Measurements from ENCODE around the gene OR4M1. TPM values are rescaled to one million over a fixed set of nuclear protein-coding genes. Genes with fewer than 3 reads are reported as not detected.

Gene OR4M1
- total and polyA plus RNA-seq, 2 donors (not counting 1 experiment from before 2014, with no cell fraction given), result not detected

- WGBS (ENCODE audit: insufficient coverage), result 85% methylated on average over 4 of the region's 5 CpGs
- no peaks in the 10 kb centered on the region for H3K27me3 Mint-ChIP-seq
- CTCF ChIA-PET, result no interaction called here
Measured at GRCh38 chr14:19799880-19800279, 26.6 kb downstream of the OR4M1 start.

More at GRCh38 chr14:19799880-19800279, 26.6 kb downstream of the OR4M1 start:
- no peak overlapping the region for H2AFZ ChIP-seq (ENCODE audit: insufficient read depth, low read depth, low read length, poor library complexity, severe bottlenecking)
- H3K79me2 ChIP-seq (ENCODE audit: control insufficient read depth, insufficient read depth, low read length), result no peaks in the 10 kb centered on the region
- TF ChIP-seq CTCF (IDR thresholded peaks at IDR 0.05) (no peak), EZH2 (IDR thresholded peaks at IDR 0.05; ENCODE audit: borderline replicate concordance, insufficient read depth, low read depth, low read length, poor library complexity, severe bottlenecking) (no peak)
- DNase-seq, result no peak
- Mint-ChIP-seq H3K9me3 (ENCODE audit: insufficient read depth) (peaks cover 8% of the 10 kb centered on the region), H3K27ac (no peak overlapping the region), H3K4me1 (no peaks in the 10 kb centered on the region), H3K4me3 (no peak overlapping the region)
- H3K27me3 ChIP-seq (replicated peaks in 1 of 4; ENCODE audit: control extremely low read depth in 1 of 4, control insufficient read depth in 3 of 4, insufficient read depth in 4 of 4, low read length in 3 of 4), result no peaks in the 10 kb centered on the region
- H3K4me3 ChIP-seq (ENCODE audit: control extremely low read depth in 1 of 5, extremely low read depth in 1 of 5, insufficient read depth in 1 of 5, low read depth in 2 of 5, low read length in 4 of 5), result no peak overlapping the region
- no peaks in the 10 kb centered on the region for H4K20me1 ChIP-seq (ENCODE audit: control insufficient read depth, insufficient read depth, low read length, poor library complexity, severe bottlenecking)
- H3K9me3 ChIP-seq (ENCODE audit: control extremely low read depth in 1 of 3, control insufficient read depth in 2 of 3, insufficient read depth in 1 of 3, low read length in 2 of 3), result peaks cover 0 to 16% (median 2%) of the 10 kb centered on the region in 3 donors
- intact Hi-C loops (cut with micrococcal nuclease), result no loop called here
- H3K9ac ChIP-seq (ENCODE audit: low read length), result no peak overlapping the region
- POLR2A ChIA-PET, result no interaction called here
- H3K36me3 ChIP-seq (replicated peaks in 1 of 2; ENCODE audit: control extremely low read depth in 1 of 2, control insufficient read depth in 1 of 2, extremely low read depth in 1 of 2, insufficient read depth in 2 of 2, low read length in 1 of 2), result no peaks in the 10 kb centered on the region
- H3K4me1 ChIP-seq (ENCODE audit: control insufficient read depth in 2 of 2, insufficient read depth in 2 of 2, low read length in 2 of 2), result no peaks in the 10 kb centered on the region
- no peak overlapping the region for H3K4me2 ChIP-seq (replicated peaks; ENCODE audit: low read depth, low read length, poor library complexity, severe bottlenecking)
- no peak overlapping the region for H3K27ac ChIP-seq (ENCODE audit: low read length in 2 of 2)
- no peak for ATAC-seq (ENCODE audit: low read depth)
